ENCODE data around the gene APOBEC3F. TPM values are rescaled to one million over a fixed set of nuclear protein-coding genes. Genes with fewer than 3 reads are reported as not detected.
"Not testable (repeated sequence)": the region's sequence is repeated elsewhere in the genome, so short reads cannot be mapped to it uniquely, and the experiment has no call there.

Gene APOBEC3F
- polyA plus RNA-seq, 1 of the 3 experiments (the other 2 are of a cell fraction) = 3.8 TPM

DNA sequence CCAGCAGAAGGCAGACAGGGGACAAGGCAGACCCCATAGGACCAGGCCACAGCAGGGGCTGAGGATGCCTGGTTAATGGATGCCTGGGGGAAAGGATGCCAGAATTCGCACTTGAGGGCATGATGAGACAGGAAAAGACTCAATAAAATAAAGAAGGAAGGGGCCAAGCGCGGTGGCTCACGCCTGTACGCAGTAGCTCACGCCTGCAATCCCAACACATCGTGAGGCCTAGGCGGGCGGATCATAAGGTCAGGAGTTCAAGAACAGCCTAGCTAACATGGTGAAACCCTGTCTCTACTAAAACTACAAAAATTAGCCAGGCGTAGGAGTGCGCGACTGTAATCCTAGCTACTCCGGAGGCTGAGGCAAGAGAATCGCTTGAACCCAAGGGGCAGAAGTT is 10.0 kb upstream of the APOBEC3F start:
- Histone ChIP-seq H3K9ac (no peak overlapping the region), H3K9me2 (no peaks in the 10 kb centered on the region), H3K79me2 (ENCODE audit: insufficient read depth) (no peaks in the 10 kb centered on the region), H3K27me3 (ENCODE audit: insufficient read depth) (no peaks in the 10 kb centered on the region), H2AFZ (ENCODE audit: low read depth) (no peak overlapping the region), H4K20me1 (ENCODE audit: insufficient read depth) (no peaks in the 10 kb centered on the region), H3K4me2 (no peak overlapping the region), H3F3A (replicated peaks; ENCODE audit: insufficient read depth) (no peaks in the 10 kb centered on the region), H3K9me3 (no peaks in the 10 kb centered on the region), H3K4me3 (ENCODE audit: low read depth in 2 of 2, low read length in 1 of 2) (no peak overlapping the region), H3K36me3 (replicated peaks in 1 of 2; ENCODE audit: control insufficient read depth in 1 of 2, insufficient read depth in 2 of 2, low read length in 1 of 2) (no peaks in the 10 kb centered on the region), H3K27ac (ENCODE audit: low read depth in 2 of 2, low read length in 1 of 2) (no peak overlapping the region), H3K4me1 (ENCODE audit: control insufficient read depth in 1 of 2, insufficient read depth in 2 of 2, low read depth in 1 of 2, low read length in 1 of 2) (no peaks in the 10 kb centered on the region)
- CTCF ChIA-PET = no interaction called here
- 97% methylated on average over 14 of the region's 14 CpGs for WGBS (ENCODE audit: low lambda C conversion rate)
- DNase-seq = no peak
- POLR2A ChIA-PET = no interaction called here
- TF ChIP-seq JUND (IDR thresholded peaks at IDR 0.05) = no peak
- TF ChIP-seq MXI1 (IDR thresholded peaks at IDR 0.05; ENCODE audit: low read depth, low read length) = no peak
- no peak for TF ChIP-seq POLR2AphosphoS5 (IDR thresholded peaks at IDR 0.05; ENCODE audit: low read depth, low read length)
- TF ChIP-seq NFIC (IDR thresholded peaks at IDR 0.05; ENCODE audit: borderline replicate concordance) = no peak
- TF ChIP-seq SMC3 (IDR thresholded peaks at IDR 0.05; ENCODE audit: low read depth, low read length) = no peak
- TF ChIP-seq, protein P1, sequence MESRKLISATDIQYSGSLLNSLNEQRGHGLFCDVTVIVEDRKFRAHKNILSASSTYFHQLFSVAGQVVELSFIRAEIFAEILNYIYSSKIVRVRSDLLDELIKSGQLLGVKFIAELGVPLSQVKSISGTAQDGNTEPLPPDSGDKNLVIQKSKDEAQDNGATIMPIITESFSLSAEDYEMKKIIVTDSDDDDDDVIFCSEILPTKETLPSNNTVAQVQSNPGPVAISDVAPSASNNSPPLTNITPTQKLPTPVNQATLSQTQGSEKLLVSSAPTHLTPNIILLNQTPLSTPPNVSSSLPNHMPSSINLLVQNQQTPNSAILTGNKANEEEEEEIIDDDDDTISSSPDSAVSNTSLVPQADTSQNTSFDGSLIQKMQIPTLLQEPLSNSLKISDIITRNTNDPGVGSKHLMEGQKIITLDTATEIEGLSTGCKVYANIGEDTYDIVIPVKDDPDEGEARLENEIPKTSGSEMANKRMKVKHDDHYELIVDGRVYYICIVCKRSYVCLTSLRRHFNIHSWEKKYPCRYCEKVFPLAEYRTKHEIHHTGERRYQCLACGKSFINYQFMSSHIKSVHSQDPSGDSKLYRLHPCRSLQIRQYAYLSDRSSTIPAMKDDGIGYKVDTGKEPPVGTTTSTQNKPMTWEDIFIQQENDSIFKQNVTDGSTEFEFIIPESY (IDR thresholded peaks at IDR 0.05; ENCODE audit: borderline replicate concordance, low read depth) = no peak
- no peak for TF ChIP-seq TAF1 (IDR thresholded peaks at IDR 0.05; ENCODE audit: borderline replicate concordance, low read depth, low read length)
- no peak for TF ChIP-seq FOSL2 (IDR thresholded peaks at IDR 0.05; ENCODE audit: borderline replicate concordance, low read depth)
- no peak for TF ChIP-seq EP300 (IDR thresholded peaks at IDR 0.05; ENCODE audit: borderline replicate concordance in 1 of 2, low read depth in 1 of 2, low read length in 1 of 2)
- TF ChIP-seq TCF12 (IDR thresholded peaks at IDR 0.05) = no peak
- no peak for TF ChIP-seq RCOR1 (IDR thresholded peaks at IDR 0.05; ENCODE audit: low read length)
- TF ChIP-seq FOXM1 (IDR thresholded peaks at IDR 0.05; ENCODE audit: low read depth) = no peak
- TF ChIP-seq FOXJ3 (CRISPR knock-in tag; IDR thresholded peaks at IDR 0.05) = no peak
- TF ChIP-seq EZH2phosphoT487 (IDR thresholded peaks at IDR 0.05; ENCODE audit: borderline replicate concordance, low read depth) = no peak
- TF ChIP-seq YY1 (IDR thresholded peaks at IDR 0.05; ENCODE audit: low read depth) = no peak
- TF ChIP-seq, protein P2, sequence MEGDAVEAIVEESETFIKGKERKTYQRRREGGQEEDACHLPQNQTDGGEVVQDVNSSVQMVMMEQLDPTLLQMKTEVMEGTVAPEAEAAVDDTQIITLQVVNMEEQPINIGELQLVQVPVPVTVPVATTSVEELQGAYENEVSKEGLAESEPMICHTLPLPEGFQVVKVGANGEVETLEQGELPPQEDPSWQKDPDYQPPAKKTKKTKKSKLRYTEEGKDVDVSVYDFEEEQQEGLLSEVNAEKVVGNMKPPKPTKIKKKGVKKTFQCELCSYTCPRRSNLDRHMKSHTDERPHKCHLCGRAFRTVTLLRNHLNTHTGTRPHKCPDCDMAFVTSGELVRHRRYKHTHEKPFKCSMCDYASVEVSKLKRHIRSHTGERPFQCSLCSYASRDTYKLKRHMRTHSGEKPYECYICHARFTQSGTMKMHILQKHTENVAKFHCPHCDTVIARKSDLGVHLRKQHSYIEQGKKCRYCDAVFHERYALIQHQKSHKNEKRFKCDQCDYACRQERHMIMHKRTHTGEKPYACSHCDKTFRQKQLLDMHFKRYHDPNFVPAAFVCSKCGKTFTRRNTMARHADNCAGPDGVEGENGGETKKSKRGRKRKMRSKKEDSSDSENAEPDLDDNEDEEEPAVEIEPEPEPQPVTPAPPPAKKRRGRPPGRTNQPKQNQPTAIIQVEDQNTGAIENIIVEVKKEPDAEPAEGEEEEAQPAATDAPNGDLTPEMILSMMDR (IDR thresholded peaks at IDR 0.05) = no peak
- TF ChIP-seq, protein P3, sequence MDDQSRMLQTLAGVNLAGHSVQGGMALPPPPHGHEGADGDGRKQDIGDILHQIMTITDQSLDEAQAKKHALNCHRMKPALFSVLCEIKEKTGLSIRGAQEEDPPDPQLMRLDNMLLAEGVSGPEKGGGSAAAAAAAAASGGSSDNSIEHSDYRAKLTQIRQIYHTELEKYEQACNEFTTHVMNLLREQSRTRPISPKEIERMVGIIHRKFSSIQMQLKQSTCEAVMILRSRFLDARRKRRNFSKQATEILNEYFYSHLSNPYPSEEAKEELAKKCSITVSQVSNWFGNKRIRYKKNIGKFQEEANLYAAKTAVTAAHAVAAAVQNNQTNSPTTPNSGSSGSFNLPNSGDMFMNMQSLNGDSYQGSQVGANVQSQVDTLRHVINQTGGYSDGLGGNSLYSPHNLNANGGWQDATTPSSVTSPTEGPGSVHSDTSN (IDR thresholded peaks at IDR 0.05) = no peak
- TF ChIP-seq, protein P4, sequence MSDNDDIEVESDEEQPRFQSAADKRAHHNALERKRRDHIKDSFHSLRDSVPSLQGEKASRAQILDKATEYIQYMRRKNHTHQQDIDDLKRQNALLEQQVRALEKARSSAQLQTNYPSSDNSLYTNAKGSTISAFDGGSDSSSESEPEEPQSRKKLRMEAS (IDR thresholded peaks at IDR 0.05; ENCODE audit: low read depth) = no peak

DNA sequence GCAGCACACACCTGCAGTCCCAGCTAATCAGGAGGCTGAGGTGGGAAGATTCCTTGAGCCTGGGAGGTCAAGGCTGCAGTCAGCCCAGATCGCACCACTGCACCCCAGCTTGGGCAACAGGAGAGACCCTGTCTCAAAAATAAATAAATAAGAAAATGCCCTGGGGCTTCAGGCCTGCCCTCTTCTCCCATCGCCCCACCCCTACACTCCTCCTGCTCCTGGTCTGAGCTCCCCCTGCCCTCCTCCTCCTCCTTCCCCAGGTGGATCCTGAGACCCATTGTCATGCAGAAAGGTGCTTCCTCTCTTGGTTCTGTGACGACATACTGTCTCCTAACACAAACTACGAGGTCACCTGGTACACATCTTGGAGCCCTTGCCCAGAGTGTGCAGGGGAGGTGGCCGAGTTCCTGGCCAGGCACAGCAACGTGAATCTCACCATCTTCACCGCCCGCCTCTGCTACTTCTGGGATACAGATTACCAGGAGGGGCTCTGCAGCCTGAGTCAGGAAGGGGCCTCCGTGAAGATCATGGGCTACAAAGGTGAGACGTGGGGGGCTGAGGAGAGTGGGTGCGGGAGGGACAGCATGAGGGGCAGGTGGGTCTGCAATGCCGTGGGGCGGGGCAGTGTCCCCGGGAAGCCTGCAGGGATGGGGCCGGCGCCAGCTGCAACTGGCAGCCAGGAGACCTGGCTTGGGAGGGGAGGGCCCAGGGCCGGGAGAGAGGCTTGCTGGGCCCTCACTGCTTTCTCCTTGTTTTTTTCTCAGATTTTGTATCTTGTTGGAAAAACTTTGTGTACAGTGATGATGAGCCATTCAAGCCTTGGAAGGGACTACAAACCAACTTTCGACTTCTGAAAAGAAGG is 9.0 kb upstream of the APOBEC3F start:
- H3K27me3 ChIP-seq (ENCODE audit: insufficient read depth); H3K9me3 ChIP-seq; H3F3A ChIP-seq (replicated peaks; ENCODE audit: insufficient read depth); H4K20me1 ChIP-seq (ENCODE audit: insufficient read depth); H2AFZ ChIP-seq (ENCODE audit: low read depth); POLR2A ChIA-PET; H3K9me2 ChIP-seq; H3K4me2 ChIP-seq; H3K79me2 ChIP-seq (ENCODE audit: insufficient read depth); H3K27ac ChIP-seq (ENCODE audit: low read depth in 2 of 2, low read length in 1 of 2); DNase-seq; H3K9ac ChIP-seq; H3K4me3 ChIP-seq (ENCODE audit: low read depth in 2 of 2, low read length in 1 of 2); H3K36me3 ChIP-seq (replicated peaks in 1 of 2; ENCODE audit: control insufficient read depth in 1 of 2, insufficient read depth in 2 of 2, low read length in 1 of 2); CTCF ChIA-PET; H3K4me1 ChIP-seq (ENCODE audit: control insufficient read depth in 1 of 2, insufficient read depth in 2 of 2, low read depth in 1 of 2, low read length in 1 of 2): not testable (repeated sequence)
- 88% methylated on average over 2 of the region's 18 CpGs for WGBS (ENCODE audit: low lambda C conversion rate)

DNA sequence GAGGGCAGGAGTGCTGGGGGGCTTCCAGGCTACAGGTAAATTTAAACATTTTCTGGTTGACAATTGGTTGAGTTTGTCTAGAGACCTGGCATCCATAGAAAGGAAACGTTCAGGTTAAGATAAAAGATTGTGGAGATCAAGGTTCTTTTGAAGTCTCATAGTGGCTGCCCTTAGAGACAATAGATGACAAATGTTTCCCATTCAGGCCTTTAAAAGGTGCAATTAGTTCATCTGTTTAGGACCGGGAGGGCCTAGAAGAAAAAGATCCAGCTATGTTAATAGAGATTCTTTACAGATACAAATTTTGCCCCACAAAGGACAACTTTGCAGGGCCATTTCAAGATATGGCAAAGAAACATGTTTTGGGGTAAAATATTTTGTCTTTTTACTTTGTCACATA is 3.6 kb upstream of the APOBEC3F start:
- WGBS (ENCODE audit: low lambda C conversion rate) = 100% methylated on average over 1 of the region's 2 CpGs
- H3K27ac ChIP-seq (ENCODE audit: low read depth in 2 of 2, low read length in 1 of 2); H3K9me2 ChIP-seq; H2AFZ ChIP-seq (ENCODE audit: low read depth); H3K4me3 ChIP-seq (ENCODE audit: low read depth in 2 of 2, low read length in 1 of 2); H3K4me2 ChIP-seq; POLR2A ChIA-PET; DNase-seq; H3K9ac ChIP-seq; H3K4me1 ChIP-seq (ENCODE audit: control insufficient read depth in 1 of 2, insufficient read depth in 2 of 2, low read depth in 1 of 2, low read length in 1 of 2); H4K20me1 ChIP-seq (ENCODE audit: insufficient read depth); H3F3A ChIP-seq (replicated peaks; ENCODE audit: insufficient read depth); H3K9me3 ChIP-seq; CTCF ChIA-PET; H3K27me3 ChIP-seq (ENCODE audit: insufficient read depth); H3K79me2 ChIP-seq (ENCODE audit: insufficient read depth); H3K36me3 ChIP-seq (replicated peaks in 1 of 2; ENCODE audit: control insufficient read depth in 1 of 2, insufficient read depth in 2 of 2, low read length in 1 of 2): not testable (repeated sequence)
